Lower leg skin (tissue), 4 donors: ENCODE results near the gene RASGRP2. TPM values are rescaled to one million over a fixed set of nuclear protein-coding genes. Genes with fewer than 3 reads are reported as not detected.
A peak's percentile ranks its signal among the peaks of the same experiment; 100 is the strongest.

ENCODE experiments used
- DNase-seq, 2 donors: peaks; one replicate each; pipeline ENCODE4 v3.0.0-alpha.2; 2019; ENCODE audit warnings: low spot score in 2 of 2
- H3K4me3 ChIP-seq: fragments of 200-600 bp; sonication (generic); 2 replicates; pipeline ENCODE4 v1.5.1; 2017; ENCODE audit warnings: mild to moderate bottlenecking, low read depth; ENCODE audit not compliant: poor library complexity, severe bottlenecking
- POLR2A ChIP-seq, 2 donors: fragments of 450-650 bp; IDR thresholded peaks; one replicate each; pipeline ENCODE4 v1.6.1; 2016 to 2017; ENCODE audit warnings: antibody characterized with exemption in 2 of 2, mild to moderate bottlenecking in 1 of 2, moderate library complexity in 1 of 2
- WGBS, 2 donors: methylation state at CpG; one replicate each; pipeline ENCODE4 v1.1.5; 2018; 5-methylcytosine and 5-hydroxymethylcytosine counted together
- intact Hi-C: fragments of 100-400 bp; cut with DNase I; formaldehyde crosslinking; loops from one replicate; pipeline ENCODE4 v1.15.0; 2023; ENCODE audit warnings: low total_unique reads
- total RNA-seq, 4 donors: library from RNA; depleted of rRNA; stranded (reverse); fragments of >200 nt; gene quantifications; one replicate each; pipeline ENCODE4 v1.1.0, GENCODE V29; 2016
- TF ChIP-seq, protein P1 (sequence below), 3 donors: fragments of 450-650 bp; IDR thresholded peaks; one replicate each; pipeline ENCODE4 v1.5.1; 2016; ENCODE audit warnings: antibody characterized with exemption in 3 of 3, mild to moderate bottlenecking in 3 of 3, moderate library complexity in 2 of 3

The RASGRP2 gene
- total RNA-seq, 4 donors from 2014 or later = 1.1 to 10.0 (median 5.0) TPM

GRCh38 chr11:64767344-64768299, 23.7 kb upstream of the RASGRP2 start:
- TF ChIP-seq, protein P1, sequence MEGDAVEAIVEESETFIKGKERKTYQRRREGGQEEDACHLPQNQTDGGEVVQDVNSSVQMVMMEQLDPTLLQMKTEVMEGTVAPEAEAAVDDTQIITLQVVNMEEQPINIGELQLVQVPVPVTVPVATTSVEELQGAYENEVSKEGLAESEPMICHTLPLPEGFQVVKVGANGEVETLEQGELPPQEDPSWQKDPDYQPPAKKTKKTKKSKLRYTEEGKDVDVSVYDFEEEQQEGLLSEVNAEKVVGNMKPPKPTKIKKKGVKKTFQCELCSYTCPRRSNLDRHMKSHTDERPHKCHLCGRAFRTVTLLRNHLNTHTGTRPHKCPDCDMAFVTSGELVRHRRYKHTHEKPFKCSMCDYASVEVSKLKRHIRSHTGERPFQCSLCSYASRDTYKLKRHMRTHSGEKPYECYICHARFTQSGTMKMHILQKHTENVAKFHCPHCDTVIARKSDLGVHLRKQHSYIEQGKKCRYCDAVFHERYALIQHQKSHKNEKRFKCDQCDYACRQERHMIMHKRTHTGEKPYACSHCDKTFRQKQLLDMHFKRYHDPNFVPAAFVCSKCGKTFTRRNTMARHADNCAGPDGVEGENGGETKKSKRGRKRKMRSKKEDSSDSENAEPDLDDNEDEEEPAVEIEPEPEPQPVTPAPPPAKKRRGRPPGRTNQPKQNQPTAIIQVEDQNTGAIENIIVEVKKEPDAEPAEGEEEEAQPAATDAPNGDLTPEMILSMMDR (IDR thresholded peaks at IDR 0.05) = peak in 1 of 3 donors; percentile 25
- no peak for TF ChIP-seq POLR2A (IDR thresholded peaks at IDR 0.05)
- intact Hi-C loops = no loop called here
- DNase-seq = peak in 1 of 2 donors; percentile 93
- no peak overlapping the region for H3K4me3 ChIP-seq
- WGBS, 2 donors = 50 to 60% methylated on average over 13 to 17 of the region's 19 CpGs

- DNase-seq = no peak
- H3K4me3 ChIP-seq = no peak overlapping the region
- TF ChIP-seq, protein P1 (IDR thresholded peaks at IDR 0.05) = no peak
- TF ChIP-seq POLR2A (IDR thresholded peaks at IDR 0.05) = no peak
- intact Hi-C loops = no loop called here
- 88 to 94% methylated on average over 11 of the region's 11 CpGs for WGBS, 2 donors
These were observed 22.9 kb upstream of the RASGRP2 start for GRCh38 chr11:64766881-64767280.

- intact Hi-C loops = no loop called here
- 91 to 93% methylated on average over 30 to 42 of the region's 42 CpGs for WGBS, 2 donors
- no peak for TF ChIP-seq POLR2A (IDR thresholded peaks at IDR 0.05)
- DNase-seq = peak in 1 of 2 donors; percentile 76
- H3K4me3 ChIP-seq = no peak overlapping the region
These were observed 22.1 kb upstream of the RASGRP2 start for GRCh38 chr11:64765851-64766665.

GRCh38 chr11:64765291-64765850, 21.4 kb upstream of the RASGRP2 start:
- 88 to 90% methylated on average over 30 of the region's 30 CpGs for WGBS, 2 donors
- DNase-seq = peak in 1 of 2 donors; percentile 83
- H3K4me3 ChIP-seq = no peak overlapping the region
- TF ChIP-seq POLR2A (IDR thresholded peaks at IDR 0.05) = no peak
- TF ChIP-seq, protein P1 (IDR thresholded peaks at IDR 0.05) = no peak
- intact Hi-C loops = no loop called here

DNA sequence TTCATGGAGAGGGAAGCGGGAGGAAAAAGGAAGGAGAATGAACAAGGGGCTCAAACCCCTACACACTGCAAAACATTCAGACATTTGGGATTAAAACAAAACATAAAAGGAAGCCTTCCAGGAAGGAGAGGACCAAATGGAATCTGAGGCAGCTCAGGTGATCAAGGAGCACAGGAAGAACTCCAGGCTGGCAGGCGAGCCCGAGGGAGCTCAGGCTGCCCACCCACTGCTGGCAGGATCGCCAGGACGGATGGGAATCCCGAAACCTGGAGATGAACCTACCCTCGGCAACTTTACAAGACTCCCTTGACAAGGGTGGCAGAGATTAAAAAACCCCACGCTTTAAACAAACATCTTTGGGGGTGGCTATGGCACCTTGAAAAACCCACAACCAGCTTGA, 20.8 kb upstream of the RASGRP2 start:
- no peak overlapping the region for H3K4me3 ChIP-seq
- TF ChIP-seq, protein P1 (IDR thresholded peaks at IDR 0.05) = no peak
- TF ChIP-seq POLR2A (IDR thresholded peaks at IDR 0.05) = no peak
- intact Hi-C loops = no loop called here
- no peak for DNase-seq
- WGBS, 2 donors = 74 to 81% methylated on average over 8 of the region's 8 CpGs
